AG04450 (cell line): Measurements from ENCODE around the gene IGIP. TPM values are rescaled to one million over a fixed set of nuclear protein-coding genes. Genes with fewer than 3 reads are reported as not detected.
A peak's percentile ranks its signal among the peaks of the same experiment; 100 is the strongest.

ENCODE experiments used
- CTCF ChIA-PET: fragments of 300-600, 350-600 bp; formaldehyde crosslinking; extraction: SDS; loops from one replicate; lab custom pipeline; 2022; ENCODE audit warnings: antibody characterized with exemption, inconsistent platforms; lab: Charles Lee
- POLR2A ChIA-PET: fragments of 350-600 bp; formaldehyde crosslinking; extraction: SDS; loops from one replicate; lab custom pipeline; 2021; ENCODE audit warnings: antibody characterized with exemption, inconsistent platforms; lab: Yijun Ruan, JAX
- DNase-seq: peaks from one replicate; pipeline ENCODE4 v3.0.0-alpha.2; 2011; ENCODE audit warnings: low read depth, low spot score
- H3K27ac ChIP-seq: one replicate; pipeline ENCODE4 v1.5.1; 2012; ENCODE audit warnings: low read depth, low read length, control low read depth
- H3K27me3 ChIP-seq: one replicate; pipeline ENCODE4 v1.6.0; 2012; ENCODE audit warnings: low read length; ENCODE audit not compliant: control insufficient read depth, insufficient read depth
- H3K4me3 ChIP-seq: 2 replicates; pipeline ENCODE4 v1.5.1; 2011; ENCODE audit warnings: mild to moderate bottlenecking, low read depth, low read length, control low read depth
- H3K9me3 ChIP-seq: 2 replicates; pipeline ENCODE4 v1.5.1; 2012; ENCODE audit warnings: low read length; ENCODE audit not compliant: control insufficient read depth, insufficient read depth
- CTCF ChIP-seq: IDR thresholded peaks from 2 replicates; pipeline ENCODE4 v1.5.1; 2011; ENCODE audit warnings: low read depth, low read length, control low read depth, inconsistent platforms
- polyA plus RNA-seq: library from polyadenylated mRNA; depleted of rRNA; stranded (reverse); fragments of >200 nt; gene quantifications from 2 replicates; pipeline ENCODE4 v1.2.3, GENCODE V29; 2011

Gene IGIP
- polyA plus RNA-seq, 1 experiment: 2.2 TPM

- TF ChIP-seq CTCF: no peak
- CTCF ChIA-PET: interaction anchor here (0.6 to 10.7 kb wide), 2 partner anchors 27 to 43 kb away, joined by 3 to 148 read pairs; no protein-coding TSS in a partner anchor
- POLR2A ChIA-PET: interaction anchor here (0.8 kb wide), 1 partner anchor 9 kb away, joined by 3 read pairs; no protein-coding TSS in a partner anchor
- no peak for DNase-seq
- Histone ChIP-seq H3K9me3 (no peaks in the 10 kb centered on the region; the same call in 1 of the 2 replicates), H3K4me3 (no peak overlapping the region), H3K27ac (no peak overlapping the region), H3K27me3 (peaks cover 5% of the 10 kb centered on the region)
Observed at GRCh38 chr5:140116716-140117115, 9.0 kb upstream of the IGIP start.

GRCh38 chr5:140117523-140117922 lies 8.2 kb upstream of the IGIP start:
- CTCF ChIA-PET: interaction anchor here (0.6 to 10.7 kb wide), 3 partner anchors 27 to 44 kb away, joined by 3 to 148 read pairs (median 5); no protein-coding TSS in a partner anchor
- H3K9me3 ChIP-seq: no peaks in the 10 kb centered on the region; the same call in 1 of the 2 replicates
- H3K27ac ChIP-seq: no peak overlapping the region
- H3K27me3 ChIP-seq: no peaks in the 10 kb centered on the region
- POLR2A ChIA-PET: interaction anchor here (0.8 kb wide), 1 partner anchor 10 kb away, joined by 3 read pairs; no protein-coding TSS in a partner anchor
- no peak for DNase-seq
- TF ChIP-seq CTCF: no peak
- no peak overlapping the region for H3K4me3 ChIP-seq

GRCh38 chr5:140118302-140118936 lies 7.3 kb upstream of the IGIP start:
- POLR2A ChIA-PET: no interaction called here
- CTCF ChIA-PET: interaction anchor here (0.6 to 10.7 kb wide), 11 partner anchors 10 to 516 kb away, joined by 3 to 148 read pairs (median 5); no protein-coding TSS in a partner anchor

GRCh38 chr5:140126315-140127012 lies 727 bp downstream of the IGIP start:
- H3K27me3 ChIP-seq: no peaks in the 10 kb centered on the region
- ChIA-PET CTCF (interaction anchor here (4.5 kb wide), 1 partner anchor 18 kb away, joined by 37 read pairs; no protein-coding TSS in a partner anchor), POLR2A (no interaction called here)
- no peak overlapping the region for H3K27ac ChIP-seq
- TF ChIP-seq CTCF: no peak
- H3K9me3 ChIP-seq: no peaks in the 10 kb centered on the region
- no peak overlapping the region for H3K4me3 ChIP-seq
- DNase-seq: no peak

More at GRCh38 chr5:140118302-140118936, 7.3 kb upstream of the IGIP start:
- Histone ChIP-seq H3K27me3 (no peaks in the 10 kb centered on the region), H3K4me3 (no peak overlapping the region), H3K9me3 (no peaks in the 10 kb centered on the region), H3K27ac (no peak overlapping the region)
- DNase-seq: no peak
- 0 out of 2 replicates have a peak, but pooled peaks have one; percentile 10 for TF ChIP-seq CTCF

GRCh38 chr5:140128376-140128775 lies 2.6 kb downstream of the IGIP start:
- Histone ChIP-seq H3K9me3 (no peaks in the 10 kb centered on the region), H3K27ac (no peak overlapping the region), H3K27me3 (no peaks in the 10 kb centered on the region), H3K4me3 (no peak overlapping the region)
- ChIA-PET POLR2A (no interaction called here), CTCF (interaction anchor here (4.5 kb wide), 1 partner anchor 16 kb away, joined by 37 read pairs; no protein-coding TSS in a partner anchor)
- DNase-seq: no peak
- no peak for TF ChIP-seq CTCF
